Natural killer cell (primary cell): Measurements from ENCODE around the gene IPO13. TPM values are rescaled to one million over a fixed set of nuclear protein-coding genes. Genes with fewer than 3 reads are reported as not detected.

Experiments used
- ATAC-seq, 3 donors: fragments of 150-1000 bp in 2 of 3; fragments of 200-7000 bp in 1 of 3; cut with Tn5 transposase; 1 replicate in 1 of 3; 2 replicates in 2 of 3; pipeline ENCODE4 v1.10.0; 2021; ENCODE audit warnings: mild to moderate bottlenecking in 2 of 3, moderate library complexity in 2 of 3
- DNase-seq, 2 donors: peaks; one replicate each; pipeline versions ENCODE4 v3.0.0 to v3.0.0-alpha.2; 2013 to 2021; ENCODE audit warnings: mixed read lengths in 1 of 2
- H3K27ac ChIP-seq: one replicate; pipeline ENCODE4 v1.5.1; 2013; ENCODE audit warnings: mild to moderate bottlenecking, low read length
- H3K27me3 ChIP-seq: one replicate; pipeline ENCODE4 v1.6.1; 2013; ENCODE audit warnings: low read length; ENCODE audit not compliant: control insufficient read depth, insufficient read depth
- H3K36me3 ChIP-seq: one replicate; pipeline ENCODE4 v1.6.1; 2013; ENCODE audit warnings: low read length; ENCODE audit not compliant: control insufficient read depth, insufficient read depth
- H3K4me1 ChIP-seq: one replicate; pipeline ENCODE4 v1.6.1; 2013; ENCODE audit warnings: low read length; ENCODE audit not compliant: control insufficient read depth, insufficient read depth
- H3K4me3 ChIP-seq: one replicate; pipeline ENCODE4 v1.5.1; 2013; ENCODE audit warnings: low read length
- H3K9me3 ChIP-seq: one replicate; pipeline ENCODE4 v1.6.1; 2013; ENCODE audit warnings: low read length; ENCODE audit not compliant: control insufficient read depth, insufficient read depth
- H3K27ac Mint-ChIP-seq, 2 donors: one replicate each; pipeline ENCODE4 v1.8.0; 2022; ENCODE audit warnings: mild to moderate bottlenecking in 2 of 2, mixed read lengths in 2 of 2, moderate library complexity in 1 of 2
- H3K27me3 Mint-ChIP-seq, 2 donors: one replicate each; pipeline ENCODE4 v1.8.0; 2022; ENCODE audit warnings: low read depth in 2 of 2, mixed read lengths in 2 of 2
- H3K36me3 Mint-ChIP-seq: one replicate; pipeline ENCODE4 v1.8.0; 2022; ENCODE audit warnings: mixed read lengths
- H3K4me1 Mint-ChIP-seq, 2 donors: one replicate each; pipeline ENCODE4 v1.8.0; 2022; ENCODE audit warnings: mixed read lengths in 2 of 2
- H3K4me3 Mint-ChIP-seq: one replicate; pipeline ENCODE4 v1.8.0; 2022; ENCODE audit warnings: mild to moderate bottlenecking, moderate library complexity, mixed read lengths
- H3K9me3 Mint-ChIP-seq, 2 donors: one replicate each; pipeline ENCODE4 v1.8.0; 2022; ENCODE audit warnings: mixed read lengths in 2 of 2
- CTCF ChIP-seq: fragments of 200-600 bp; IDR thresholded peaks from one replicate; pipeline ENCODE4 v1.8.0; 2022; ENCODE audit warnings: antibody characterized with exemption
- WGBS: methylation state at CpG from one replicate; pipeline ENCODE4 v1.1.7; 2013; ENCODE audit warnings: missing lambda C conversion rate; ENCODE audit not compliant: insufficient coverage; 5-methylcytosine and 5-hydroxymethylcytosine counted together
- intact Hi-C: fragments of 100-400 bp; cut with micrococcal nuclease; formaldehyde crosslinking; loops from one replicate; pipeline ENCODE4 v1.14.2; 2022
- total RNA-seq, 4 donors: library from RNA; stranded (reverse); fragments of 120-200 nt in 1 of 4; gene quantifications; one replicate each; pipeline versions ENCODE4 v1.2.3 to v1.2.4, GENCODE V29; 2013 to 2022

Gene IPO13
- total RNA-seq, 3 donors from 2014 or later (not counting 1 experiment from before 2014, with no cell fraction given) = 18.1 to 22.7 (median 18.4) TPM

GRCh38 chr1:43937179-43937865 is 9.4 kb upstream of the IPO13 start:
- H3K4me3 ChIP-seq = no peak overlapping the region
- peaks cover 30% of the 10 kb centered on the region for H3K4me1 ChIP-seq
- Mint-ChIP-seq H3K27ac (no peak overlapping the region), H3K4me1 (peaks cover 0 to 25% of the 10 kb centered on the region in 2 donors), H3K9me3 (no peaks in the 10 kb centered on the region), H3K4me3 (no peak overlapping the region), H3K27me3 (peaks cover 19 to 28% of the 10 kb centered on the region in 2 donors), H3K36me3 (no peaks in the 10 kb centered on the region)
- no peak overlapping the region for H3K27ac ChIP-seq
- ATAC-seq (no peak), DNase-seq (no peak)
- intact Hi-C loops = no loop called here
- H3K9me3 ChIP-seq = no peaks in the 10 kb centered on the region
- no peak for TF ChIP-seq CTCF
- H3K27me3 ChIP-seq = peaks cover 31% of the 10 kb centered on the region
- H3K36me3 ChIP-seq = no peaks in the 10 kb centered on the region
- WGBS = 96% methylated on average over 8 of the region's 8 CpGs

- TF ChIP-seq CTCF = no peak
- Histone ChIP-seq H3K9me3 (no peaks in the 10 kb centered on the region), H3K4me3 (no peak overlapping the region), H3K4me1 (peaks cover 26% of the 10 kb centered on the region), H3K36me3 (no peaks in the 10 kb centered on the region), H3K27me3 (peaks cover 23% of the 10 kb centered on the region), H3K27ac (no peak overlapping the region)
- DNase-seq (no peak), ATAC-seq (no peak)
- H3K9me3 Mint-ChIP-seq = no peaks in the 10 kb centered on the region
- no peak overlapping the region for H3K4me3 Mint-ChIP-seq
- no peaks in the 10 kb centered on the region for H3K36me3 Mint-ChIP-seq
- peaks cover 9 to 22% of the 10 kb centered on the region in 2 donors for H3K27me3 Mint-ChIP-seq
- intact Hi-C loops = no loop called here
- H3K4me1 Mint-ChIP-seq = peaks cover 0 to 27% of the 10 kb centered on the region in 2 donors
- no peak overlapping the region for H3K27ac Mint-ChIP-seq
- WGBS = 93% methylated on average over 10 of the region's 10 CpGs
These were observed 8.4 kb upstream of the IPO13 start for GRCh38 chr1:43938383-43938782.

GRCh38 chr1:43938892-43939587 is 7.7 kb upstream of the IPO13 start:
- no peaks in the 10 kb centered on the region for H3K36me3 Mint-ChIP-seq
- 90% methylated on average over 2 of the region's 3 CpGs for WGBS
- Histone ChIP-seq H3K27ac (no peak overlapping the region), H3K4me3 (no peak overlapping the region), H3K27me3 (peaks cover 17% of the 10 kb centered on the region), H3K4me1 (peaks cover 19% of the 10 kb centered on the region), H3K36me3 (no peaks in the 10 kb centered on the region), H3K9me3 (no peaks in the 10 kb centered on the region)
- H3K4me1 Mint-ChIP-seq = peaks cover 0 to 23% of the 10 kb centered on the region in 2 donors
- no peaks in the 10 kb centered on the region for H3K9me3 Mint-ChIP-seq
- intact Hi-C loops = no loop called here
- H3K27me3 Mint-ChIP-seq = peaks cover 5 to 18% of the 10 kb centered on the region in 2 donors
- no peak for ATAC-seq
- DNase-seq = no peak
- H3K27ac Mint-ChIP-seq = no peak overlapping the region
- no peak for TF ChIP-seq CTCF
- H3K4me3 Mint-ChIP-seq = no peak overlapping the region
